GM12878 (cell line): ENCODE measurements around the gene STK4.

Experiments
- EZH2 ChIP-seq: IDR thresholded peaks from 2 replicates; pipeline ENCODE4 v1.6.1; 2012; ENCODE audit warnings: low read depth, mild to moderate bottlenecking, control low read depth, inconsistent platforms, low read length, borderline replicate concordance; ENCODE audit not compliant: control insufficient read depth
- POLR2A ChIP-seq: IDR thresholded peaks from 2 replicates; pipeline ENCODE4 v1.6.1; 2011; ENCODE audit warnings: low read depth, mild to moderate bottlenecking, low read length
- POLR2AphosphoS2 ChIP-seq: IDR thresholded peaks from 2 replicates; pipeline ENCODE4 v1.6.1; 2011; ENCODE audit warnings: low read depth, mild to moderate bottlenecking, low read length, improper control_type of control experiment, moderate library complexity
- POLR2AphosphoS5 ChIP-seq: IDR thresholded peaks from 2 replicates; pipeline ENCODE4 v1.6.1; 2011; ENCODE audit warnings: mild to moderate bottlenecking, low read length, inconsistent platforms
- RAD21 ChIP-seq: IDR thresholded peaks from 2 replicates; pipeline ENCODE4 v1.6.1; 2011; ENCODE audit warnings: mild to moderate bottlenecking, low read depth, low read length, moderate library complexity; ENCODE audit not compliant: insufficient read depth
- RAD51 ChIP-seq: fragments of 450-650 bp; IDR thresholded peaks from 2 replicates; pipeline ENCODE4 v1.6.1; 2016; ENCODE audit warnings: moderate library complexity, mild to moderate bottlenecking, inconsistent platforms
- STAT3 ChIP-seq: IDR thresholded peaks from 2 replicates; pipeline ENCODE4 v1.6.1; 2011; ENCODE audit warnings: low read depth, low read length, improper control_type of control experiment
- USF2 ChIP-seq: IDR thresholded peaks from 2 replicates; pipeline ENCODE4 v1.6.1; 2011; ENCODE audit warnings: low read depth, low read length, improper control_type of control experiment, borderline replicate concordance
- ZNF687 ChIP-seq: fragments of 450-650 bp; IDR thresholded peaks from 2 replicates; pipeline ENCODE4 v1.6.1; 2017; ENCODE audit warnings: mild to moderate bottlenecking, moderate library complexity

GRCh38 chr20:45051204-45052060 is 85.1 kb downstream of the STK4 start:
- TF ChIP-seq EZH2: no peak
- TF ChIP-seq POLR2A: no peak
- no peak for TF ChIP-seq RAD21
- TF ChIP-seq USF2: no peak
- no peak for TF ChIP-seq POLR2AphosphoS5
- TF ChIP-seq RAD51: peak; percentile 56
- no peak for TF ChIP-seq STAT3
- TF ChIP-seq POLR2AphosphoS2: no peak
- no peak for TF ChIP-seq ZNF687
